Activated T-cell treated with anti-CD3 and anti-CD28 coated beads, Interleukin-2, amount 50 U/mL, for 24 hours (primary cell): ENCODE results near the gene TEP1.

ENCODE experiments used
- DNase-seq: peaks from one replicate; pipeline ENCODE4 v3.0.0-alpha.2; 2020
- H3K27ac Mint-ChIP-seq: 2 replicates; pipeline ENCODE4 v1.8.0; 2020; ENCODE audit warnings: mild to moderate bottlenecking, mixed read lengths
- H3K27me3 Mint-ChIP-seq: 2 replicates; pipeline ENCODE4 v1.8.0; 2020; ENCODE audit warnings: mixed read lengths
- H3K36me3 Mint-ChIP-seq: 2 replicates; pipeline ENCODE4 v1.8.0; 2020; ENCODE audit warnings: low read depth, mixed read lengths
- H3K4me1 Mint-ChIP-seq: 2 replicates; pipeline ENCODE4 v1.8.0; 2020; ENCODE audit warnings: low read depth, mixed read lengths
- H3K4me3 Mint-ChIP-seq: 2 replicates; pipeline ENCODE4 v1.8.0; 2020; ENCODE audit warnings: mild to moderate bottlenecking, moderate library complexity, mixed read lengths
- H3K9me3 Mint-ChIP-seq: 2 replicates; pipeline ENCODE4 v1.8.0; 2020; ENCODE audit warnings: mixed read lengths

TEP1 gene

GRCh38 chr14:20440465-20440864 lies 27.2 kb upstream of the TEP1 start:
- Mint-ChIP-seq H3K27ac (peak overlapping the region; percentile 77), H3K36me3 (peaks cover 9% of the 10 kb centered on the region), H3K4me3 (no peak overlapping the region), H3K27me3 (no peaks in the 10 kb centered on the region), H3K9me3 (no peaks in the 10 kb centered on the region), H3K4me1 (peaks cover 20% of the 10 kb centered on the region)
- no peak for DNase-seq

GRCh38 chr14:20438664-20439063 lies 25.4 kb upstream of the TEP1 start:
- Mint-ChIP-seq H3K4me3 (no peak overlapping the region), H3K36me3 (peaks cover 9% of the 10 kb centered on the region), H3K9me3 (no peaks in the 10 kb centered on the region), H3K4me1 (peaks cover 20% of the 10 kb centered on the region), H3K27me3 (no peaks in the 10 kb centered on the region), H3K27ac (no peak overlapping the region)
- DNase-seq = no peak

GRCh38 chr14:20436363-20436755 lies 23.1 kb upstream of the TEP1 start:
- DNase-seq = no peak
- no peak overlapping the region for H3K27ac Mint-ChIP-seq

GRCh38 chr14:20435582-20436362 lies 22.5 kb upstream of the TEP1 start, which contains the start of gene KLHL33:
KLHL33 (minus strand) TSS chr14:20436166; CDS start chr14:20435811, 355 bp downstream.
- no peak within 1 kb of the TSS for H3K27ac Mint-ChIP-seq
- no peak within 1 kb of the TSS for H3K4me3 Mint-ChIP-seq

More at GRCh38 chr14:20436363-20436755, 23.1 kb upstream of the TEP1 start:
- Mint-ChIP-seq H3K4me3 (no peak overlapping the region), H3K36me3 (no peaks in the 10 kb centered on the region), H3K9me3 (no peaks in the 10 kb centered on the region), H3K4me1 (peaks cover 12% of the 10 kb centered on the region), H3K27me3 (no peaks in the 10 kb centered on the region)

GRCh38 chr14:20434701-20435581 lies 21.6 kb upstream of the TEP1 start:
- Mint-ChIP-seq H3K9me3 (no peaks in the 10 kb centered on the region), H3K4me3 (no peak overlapping the region), H3K27me3 (no peaks in the 10 kb centered on the region)

More at GRCh38 chr14:20435582-20436362, 22.5 kb upstream of the TEP1 start, which contains the start of gene KLHL33:
- Mint-ChIP-seq H3K9me3 (no peaks in the 10 kb centered on the region), H3K36me3 (no peaks in the 10 kb centered on the region), H3K27me3 (no peaks in the 10 kb centered on the region), H3K4me1 (peaks cover 6% of the 10 kb centered on the region)
- DNase-seq = no peak

GRCh38 chr14:20429801-20430669 lies 16.7 kb upstream of the TEP1 start:
- H3K36me3 Mint-ChIP-seq = no peaks in the 10 kb centered on the region
- H3K9me3 Mint-ChIP-seq = no peaks in the 10 kb centered on the region
- no peak overlapping the region for H3K4me3 Mint-ChIP-seq
- H3K27me3 Mint-ChIP-seq = no peaks in the 10 kb centered on the region
- peak overlapping the region; percentile 73 for H3K27ac Mint-ChIP-seq
- peak; percentile 45 for DNase-seq
- H3K4me1 Mint-ChIP-seq = peaks cover 34% of the 10 kb centered on the region

More at GRCh38 chr14:20434701-20435581, 21.6 kb upstream of the TEP1 start:
- Mint-ChIP-seq H3K36me3 (no peaks in the 10 kb centered on the region), H3K4me1 (peaks cover 2% of the 10 kb centered on the region), H3K27ac (no peak overlapping the region)
- DNase-seq = no peak

GRCh38 chr14:20428802-20429201 lies 15.5 kb upstream of the TEP1 start:
- no peak for DNase-seq
- peaks cover 34% of the 10 kb centered on the region for H3K4me1 Mint-ChIP-seq
- peak overlapping the region; percentile 14 for H3K4me3 Mint-ChIP-seq
- no peaks in the 10 kb centered on the region for H3K27me3 Mint-ChIP-seq
- H3K36me3 Mint-ChIP-seq = no peaks in the 10 kb centered on the region
- peak overlapping the region; percentile 90 for H3K27ac Mint-ChIP-seq
- no peaks in the 10 kb centered on the region for H3K9me3 Mint-ChIP-seq

- H3K36me3 Mint-ChIP-seq = no peaks in the 10 kb centered on the region
- H3K9me3 Mint-ChIP-seq = no peaks in the 10 kb centered on the region
- H3K27ac Mint-ChIP-seq = peak overlapping the region; percentile 90
- peak; percentile 46 for DNase-seq
- peaks cover 34% of the 10 kb centered on the region for H3K4me1 Mint-ChIP-seq
- H3K27me3 Mint-ChIP-seq = no peaks in the 10 kb centered on the region
- H3K4me3 Mint-ChIP-seq = peak overlapping the region; percentile 28
These were observed 14.7 kb upstream of the TEP1 start for GRCh38 chr14:20428010-20428365.

- H3K4me1 Mint-ChIP-seq = peaks cover 34% of the 10 kb centered on the region
- H3K4me3 Mint-ChIP-seq = peak overlapping the region; percentile 28
- DNase-seq = no peak
- H3K36me3 Mint-ChIP-seq = no peaks in the 10 kb centered on the region
- H3K9me3 Mint-ChIP-seq = no peaks in the 10 kb centered on the region
- no peaks in the 10 kb centered on the region for H3K27me3 Mint-ChIP-seq
- peak overlapping the region; percentile 90 for H3K27ac Mint-ChIP-seq
These were observed 14.1 kb upstream of the TEP1 start for GRCh38 chr14:20427231-20428009.

- DNase-seq = no peak
- H3K4me1 Mint-ChIP-seq = peaks cover 31% of the 10 kb centered on the region
- no peak overlapping the region for H3K27ac Mint-ChIP-seq
- H3K36me3 Mint-ChIP-seq = no peaks in the 10 kb centered on the region
- no peaks in the 10 kb centered on the region for H3K9me3 Mint-ChIP-seq
- H3K4me3 Mint-ChIP-seq = no peak overlapping the region
- no peaks in the 10 kb centered on the region for H3K27me3 Mint-ChIP-seq
These were observed 11.6 kb upstream of the TEP1 start for GRCh38 chr14:20424851-20425250.

- DNase-seq = no peak
- Mint-ChIP-seq H3K4me1 (peaks cover 12% of the 10 kb centered on the region), H3K9me3 (no peaks in the 10 kb centered on the region), H3K4me3 (no peak overlapping the region), H3K27me3 (no peaks in the 10 kb centered on the region), H3K36me3 (no peaks in the 10 kb centered on the region), H3K27ac (no peak overlapping the region)
These were observed 9.6 kb upstream of the TEP1 start for GRCh38 chr14:20422886-20423285.

GRCh38 chr14:20421267-20421666 lies 8.0 kb upstream of the TEP1 start:
- Mint-ChIP-seq H3K27me3 (no peaks in the 10 kb centered on the region), H3K9me3 (no peaks in the 10 kb centered on the region), H3K4me1 (peaks cover 7% of the 10 kb centered on the region), H3K4me3 (no peak overlapping the region), H3K36me3 (no peaks in the 10 kb centered on the region), H3K27ac (no peak overlapping the region)
- DNase-seq = no peak

GRCh38 chr14:20419419-20419818 lies 6.1 kb upstream of the TEP1 start:
- DNase-seq = no peak
- no peak overlapping the region for H3K27ac Mint-ChIP-seq
- no peaks in the 10 kb centered on the region for H3K9me3 Mint-ChIP-seq
- H3K4me1 Mint-ChIP-seq = peaks cover 11% of the 10 kb centered on the region
- H3K36me3 Mint-ChIP-seq = no peaks in the 10 kb centered on the region
- H3K4me3 Mint-ChIP-seq = no peak overlapping the region
- H3K27me3 Mint-ChIP-seq = no peaks in the 10 kb centered on the region
